GM10266 (cell line): ENCODE measurements around the gene NPDC1.

Experiments
- DNase-seq: peaks from one replicate; pipeline ENCODE4 v3.0.0; 2012; ENCODE audit errors: extremely low spot score
- TF ChIP-seq, protein P1 (sequence below): IDR thresholded peaks from 2 replicates; pipeline ENCODE4 v1.5.1; 2012; ENCODE audit warnings: mild to moderate bottlenecking, low read depth; ENCODE audit not compliant: control insufficient read depth, insufficient read depth; ENCODE audit errors: missing control alignments

The NPDC1 gene

GRCh38 chr9:137049544-137050449, 3.8 kb upstream of the NPDC1 start:
- TF ChIP-seq, protein P1, sequence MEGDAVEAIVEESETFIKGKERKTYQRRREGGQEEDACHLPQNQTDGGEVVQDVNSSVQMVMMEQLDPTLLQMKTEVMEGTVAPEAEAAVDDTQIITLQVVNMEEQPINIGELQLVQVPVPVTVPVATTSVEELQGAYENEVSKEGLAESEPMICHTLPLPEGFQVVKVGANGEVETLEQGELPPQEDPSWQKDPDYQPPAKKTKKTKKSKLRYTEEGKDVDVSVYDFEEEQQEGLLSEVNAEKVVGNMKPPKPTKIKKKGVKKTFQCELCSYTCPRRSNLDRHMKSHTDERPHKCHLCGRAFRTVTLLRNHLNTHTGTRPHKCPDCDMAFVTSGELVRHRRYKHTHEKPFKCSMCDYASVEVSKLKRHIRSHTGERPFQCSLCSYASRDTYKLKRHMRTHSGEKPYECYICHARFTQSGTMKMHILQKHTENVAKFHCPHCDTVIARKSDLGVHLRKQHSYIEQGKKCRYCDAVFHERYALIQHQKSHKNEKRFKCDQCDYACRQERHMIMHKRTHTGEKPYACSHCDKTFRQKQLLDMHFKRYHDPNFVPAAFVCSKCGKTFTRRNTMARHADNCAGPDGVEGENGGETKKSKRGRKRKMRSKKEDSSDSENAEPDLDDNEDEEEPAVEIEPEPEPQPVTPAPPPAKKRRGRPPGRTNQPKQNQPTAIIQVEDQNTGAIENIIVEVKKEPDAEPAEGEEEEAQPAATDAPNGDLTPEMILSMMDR: peak; percentile 54
- DNase-seq: peak; percentile 83

DNA sequence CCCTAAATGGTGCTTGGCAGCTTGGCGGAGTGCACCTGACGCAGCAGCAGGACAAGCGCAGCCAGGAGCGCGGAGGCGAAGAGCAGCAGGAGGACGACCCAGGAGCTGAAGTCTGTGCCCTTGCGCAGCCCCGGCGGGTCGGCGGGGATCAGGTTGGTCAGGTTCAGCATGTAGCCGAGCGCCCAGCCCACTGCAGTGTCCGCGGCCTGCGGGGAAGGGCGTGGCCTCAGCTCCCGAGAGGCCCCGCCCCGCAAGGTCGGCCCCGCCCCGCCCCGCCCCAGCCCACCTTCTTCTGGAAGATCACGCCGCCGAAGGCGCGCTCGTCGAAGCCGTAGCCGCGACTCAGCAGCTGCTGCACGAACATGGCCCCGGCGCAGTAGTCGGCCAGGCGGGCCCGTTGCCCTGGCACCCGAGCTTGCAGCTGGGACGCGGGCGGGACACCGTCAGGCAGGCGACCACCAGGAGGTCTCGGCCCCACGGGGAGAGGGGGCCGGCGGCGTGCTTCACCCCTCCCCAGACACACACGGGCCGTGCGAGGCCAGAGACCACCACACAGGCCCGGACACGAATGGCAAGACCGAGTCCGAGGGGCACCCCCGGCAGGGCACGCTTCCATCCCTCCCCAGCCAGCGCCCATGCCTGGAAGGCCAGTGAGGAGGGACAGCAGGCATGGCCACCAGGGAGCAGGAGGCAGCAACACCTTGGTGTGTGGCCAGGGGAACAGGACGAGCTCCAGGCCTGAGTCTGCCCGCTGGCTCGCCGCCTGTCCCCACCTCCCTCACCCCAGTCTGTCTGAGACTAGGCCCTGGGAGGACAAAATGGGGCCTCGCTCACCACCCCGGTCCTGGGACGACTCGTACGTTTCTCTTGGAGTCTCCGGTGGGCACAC, 2.9 kb upstream of the NPDC1 start:
- DNase-seq: no peak
- TF ChIP-seq, protein P1: no peak

DNA sequence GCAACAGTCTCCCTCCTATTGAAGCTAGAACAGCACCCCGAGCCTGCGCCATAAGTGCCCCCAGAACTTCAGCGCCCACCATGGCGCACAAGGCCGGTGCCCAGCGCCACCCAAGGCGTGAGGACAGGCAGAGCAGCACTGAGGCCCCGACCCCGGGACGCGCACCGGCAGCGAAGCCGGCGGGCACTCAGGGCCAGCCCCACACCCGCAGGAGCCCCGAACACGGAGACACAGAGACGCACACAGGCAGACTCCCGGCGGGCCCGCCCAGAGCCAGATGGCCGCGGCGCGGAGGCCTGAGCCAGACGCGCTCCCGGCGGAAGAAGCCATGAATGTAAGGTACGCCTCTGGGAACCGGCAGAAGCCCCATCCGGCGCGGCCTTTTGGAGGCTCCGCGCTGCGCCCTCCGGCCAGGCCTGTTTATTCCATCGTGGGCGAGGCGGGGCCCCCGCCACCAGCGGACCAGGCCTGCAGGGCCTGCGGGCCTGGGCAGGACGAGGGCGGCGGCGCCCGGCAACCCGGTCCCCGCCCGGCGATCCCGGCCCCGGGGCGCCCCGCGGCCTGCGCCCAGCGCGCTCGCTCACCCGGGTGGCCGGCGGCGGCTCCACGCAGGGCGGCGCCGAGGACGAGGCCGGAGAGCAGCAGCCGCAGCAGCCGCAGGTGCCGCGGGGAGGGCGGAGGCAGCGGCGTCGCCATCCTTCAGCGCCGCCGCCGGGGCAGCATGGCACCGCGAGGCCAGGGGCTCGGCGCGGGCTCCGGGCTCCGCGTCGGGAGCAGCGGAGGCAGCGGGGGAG, 486 bp downstream of the NPDC1 start:
- TF ChIP-seq, protein P1: no peak
- DNase-seq: no peak

DNA sequence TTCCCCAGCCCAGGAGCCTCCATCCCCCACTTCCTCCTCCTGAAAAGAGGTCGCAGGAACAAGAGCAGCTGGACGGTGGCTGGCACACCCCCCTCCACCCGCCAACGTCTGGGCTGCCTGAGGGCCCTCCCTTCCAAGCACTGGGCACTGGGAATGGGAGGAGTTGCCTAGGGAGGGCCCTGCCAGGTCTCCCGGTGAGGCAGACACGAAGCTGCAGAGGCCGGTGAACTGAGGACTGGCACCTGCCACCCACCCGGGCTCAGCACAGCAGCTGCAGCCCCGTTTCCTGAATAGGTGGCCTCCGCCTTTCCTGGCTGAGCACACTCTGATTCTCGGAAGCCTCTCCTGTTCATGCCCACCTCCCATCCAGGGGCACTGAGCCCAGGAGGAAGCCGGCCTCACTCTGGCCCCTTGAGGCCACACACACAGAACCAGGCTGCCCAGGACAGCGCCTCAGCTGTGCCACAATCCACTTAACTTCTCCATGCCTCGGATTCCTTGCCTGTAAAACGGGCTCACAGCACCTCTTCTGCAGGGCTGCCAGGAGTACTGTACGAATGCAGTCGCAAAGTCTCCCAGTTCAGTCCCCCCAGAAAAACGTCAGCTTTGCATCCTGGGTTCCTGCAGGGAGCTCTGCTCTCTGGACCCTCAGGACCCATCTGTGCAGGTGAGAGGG, 1.3 kb downstream of the NPDC1 start:
- TF ChIP-seq, protein P1: no peak
- DNase-seq: no peak

DNA sequence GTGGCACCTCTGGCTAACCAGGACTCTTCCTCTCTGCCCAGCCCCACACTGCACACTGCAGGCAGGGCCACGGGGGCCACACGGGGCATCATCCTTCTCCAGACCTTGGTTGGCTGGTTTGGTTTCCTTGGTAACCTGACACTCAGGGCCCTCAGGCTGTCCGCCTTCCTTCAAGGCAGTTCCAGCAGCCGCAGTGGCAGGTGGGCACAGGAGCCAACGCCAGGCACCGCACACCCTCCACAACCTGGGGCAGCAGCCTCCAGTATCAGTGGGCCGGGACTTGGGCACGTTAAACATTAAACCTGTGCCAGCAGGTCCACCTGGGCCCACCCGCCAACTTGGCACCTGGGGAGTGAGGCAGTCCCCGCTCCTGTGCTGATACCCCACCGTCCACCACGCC, 1.9 kb downstream of the NPDC1 start:
- DNase-seq: no peak
- TF ChIP-seq, protein P1: no peak
